ENCODE measurements around the gene AMPD3.
"Not testable (repeated sequence)": the region's sequence is repeated elsewhere in the genome, so short reads cannot be mapped to it uniquely, and the experiment has no call there.

The AMPD3 gene

GRCh38 chr11:10454878-10455631, at the start of gene AMPD3:
AMPD3 (plus strand) TSS chr11:10455264; CDS start chr11:10461520, 6,256 bp downstream.
- no peak for DNase-seq

GRCh38 chr11:10405865-10406592, 49.0 kb upstream of the AMPD3 start:
- DNase-seq, result peak; percentile 54

- no peak for DNase-seq
Measured at GRCh38 chr11:10407055-10407454, 48.0 kb upstream of the AMPD3 start.

GRCh38 chr11:10407749-10408685, 47.0 kb upstream of the AMPD3 start:
- DNase-seq, result no peak

- DNase-seq, result no peak
Measured at GRCh38 chr11:10409207-10409661, 45.8 kb upstream of the AMPD3 start.

GRCh38 chr11:10410106-10410843, 44.8 kb upstream of the AMPD3 start:
- DNase-seq, result no peak

GRCh38 chr11:10410844-10411200, 44.2 kb upstream of the AMPD3 start:
- no peak for DNase-seq

- DNase-seq, result no peak
Measured at GRCh38 chr11:10412266-10412665, 42.8 kb upstream of the AMPD3 start.

GRCh38 chr11:10413268-10413667, 41.8 kb upstream of the AMPD3 start:
- DNase-seq, result no peak

- DNase-seq, result no peak
Measured at GRCh38 chr11:10414181-10414580, 40.9 kb upstream of the AMPD3 start.

- no peak for DNase-seq
Measured at GRCh38 chr11:10414659-10415058, 40.4 kb upstream of the AMPD3 start.

- DNase-seq, result no peak
Measured at GRCh38 chr11:10415817-10416392, 39.2 kb upstream of the AMPD3 start.

- no peak for DNase-seq
Measured at GRCh38 chr11:10418259-10418949, 36.7 kb upstream of the AMPD3 start.

- no peak for DNase-seq
Measured at GRCh38 chr11:10418950-10419310, 36.1 kb upstream of the AMPD3 start.

- no peak for DNase-seq
Measured at GRCh38 chr11:10426475-10426874, 28.6 kb upstream of the AMPD3 start.

GRCh38 chr11:10428453-10428852, 26.6 kb upstream of the AMPD3 start:
- no peak for DNase-seq

- no peak for DNase-seq
Measured at GRCh38 chr11:10429526-10429925, 25.5 kb upstream of the AMPD3 start.

GRCh38 chr11:10432493-10432892, 22.6 kb upstream of the AMPD3 start:
- no peak for DNase-seq

- DNase-seq, result no peak
Measured at GRCh38 chr11:10432971-10433370, 22.1 kb upstream of the AMPD3 start.

- DNase-seq, result no peak
Measured at GRCh38 chr11:10436224-10436623, 18.8 kb upstream of the AMPD3 start.

GRCh38 chr11:10436683-10437082, 18.4 kb upstream of the AMPD3 start:
- not testable (repeated sequence) for DNase-seq

- DNase-seq, result no peak
Measured at GRCh38 chr11:10438458-10438857, 16.6 kb upstream of the AMPD3 start.

All from NCI-H2107 (cell line).